ENCODE results near the gene LAMC1. TPM values are rescaled to one million over a fixed set of nuclear protein-coding genes. Genes with fewer than 3 reads are reported as not detected.
"Not testable (repeated sequence)": the region's sequence is repeated elsewhere in the genome, so short reads cannot be mapped to it uniquely, and the experiment has no call there.

Gene LAMC1
- polyA plus RNA-seq, 1 of the 3 experiments (the other 2 are of a cell fraction): 101 TPM

- no peak for TF ChIP-seq REST (IDR thresholded peaks at IDR 0.05; ENCODE audit: low read depth, low read length)
- no peak for TF ChIP-seq EZH2phosphoT487 (IDR thresholded peaks at IDR 0.05; ENCODE audit: borderline replicate concordance, low read depth)
Measured at GRCh38 chr1:183149273-183149672, 126.1 kb downstream of the LAMC1 start (continued).

- H3K4me2 ChIP-seq; H3K9me2 ChIP-seq; CTCF ChIA-PET; H3K9me3 ChIP-seq; H3F3A ChIP-seq (replicated peaks; ENCODE audit: insufficient read depth); H2AFZ ChIP-seq (ENCODE audit: low read depth); H3K27me3 ChIP-seq (ENCODE audit: insufficient read depth); H3K36me3 ChIP-seq (replicated peaks in 1 of 2; ENCODE audit: control insufficient read depth in 1 of 2, insufficient read depth in 2 of 2, low read length in 1 of 2); H4K20me1 ChIP-seq (ENCODE audit: insufficient read depth); H3K27ac ChIP-seq (ENCODE audit: low read depth in 2 of 2, low read length in 1 of 2); H3K4me3 ChIP-seq (ENCODE audit: low read depth in 2 of 2, low read length in 1 of 2); H3K4me1 ChIP-seq (ENCODE audit: control insufficient read depth in 1 of 2, insufficient read depth in 2 of 2, low read depth in 1 of 2, low read length in 1 of 2); H3K79me2 ChIP-seq (ENCODE audit: insufficient read depth); H3K9ac ChIP-seq; DNase-seq: not testable (repeated sequence)
- POLR2A ChIA-PET: interaction anchor here (0.6 kb wide), 1 partner anchor 29 kb away, joined by 4 read pairs; no protein-coding TSS in a partner anchor
- WGBS (ENCODE audit: low lambda C conversion rate): 93% methylated on average over 1 of the region's 1 CpG
Measured at GRCh38 chr1:183150032-183150431, 126.8 kb downstream of the LAMC1 start.

GRCh38 chr1:183150445-183150844 lies 127.2 kb downstream of the LAMC1 start:
- CTCF ChIA-PET: no interaction called here
- DNase-seq: no peak
- Histone ChIP-seq H2AFZ (ENCODE audit: low read depth) (no peak overlapping the region), H3K79me2 (ENCODE audit: insufficient read depth) (no peaks in the 10 kb centered on the region), H3K27ac (ENCODE audit: low read depth in 2 of 2, low read length in 1 of 2) (no peak overlapping the region), H3F3A (replicated peaks; ENCODE audit: insufficient read depth) (no peaks in the 10 kb centered on the region), H3K4me3 (ENCODE audit: low read depth in 2 of 2, low read length in 1 of 2) (no peak overlapping the region), H3K4me1 (ENCODE audit: control insufficient read depth in 1 of 2, insufficient read depth in 2 of 2, low read depth in 1 of 2, low read length in 1 of 2) (no peaks in the 10 kb centered on the region; a peak in 1 of 4 replicates), H3K9me2 (no peaks in the 10 kb centered on the region), H3K4me2 (no peak overlapping the region), H4K20me1 (ENCODE audit: insufficient read depth) (no peaks in the 10 kb centered on the region), H3K9ac (no peak overlapping the region), H3K9me3 (no peaks in the 10 kb centered on the region), H3K36me3 (replicated peaks in 1 of 2; ENCODE audit: control insufficient read depth in 1 of 2, insufficient read depth in 2 of 2, low read length in 1 of 2) (no peaks in the 10 kb centered on the region), H3K27me3 (ENCODE audit: insufficient read depth) (no peaks in the 10 kb centered on the region)
- TF ChIP-seq RFX5 (IDR thresholded peaks at IDR 0.05; ENCODE audit: low read length) (no peak), GATA2 (CRISPR knock-in tag; IDR thresholded peaks at IDR 0.05) (no peak), FOSL2 (IDR thresholded peaks at IDR 0.05; ENCODE audit: borderline replicate concordance, low read depth) (no peak)
- POLR2A ChIA-PET: no interaction called here

GRCh38 chr1:183152180-183152579 lies 129.0 kb downstream of the LAMC1 start:
- Histone ChIP-seq H3K9me2 (no peaks in the 10 kb centered on the region), H3F3A (replicated peaks; ENCODE audit: insufficient read depth) (no peaks in the 10 kb centered on the region), H2AFZ (ENCODE audit: low read depth) (no peak overlapping the region), H3K4me1 (ENCODE audit: control insufficient read depth in 1 of 2, insufficient read depth in 2 of 2, low read depth in 1 of 2, low read length in 1 of 2) (no peaks in the 10 kb centered on the region; a peak in 1 of 4 replicates), H4K20me1 (ENCODE audit: insufficient read depth) (no peaks in the 10 kb centered on the region), H3K9ac (no peak overlapping the region), H3K4me3 (ENCODE audit: low read depth in 2 of 2, low read length in 1 of 2) (no peak overlapping the region), H3K4me2 (no peak overlapping the region), H3K27ac (ENCODE audit: low read depth in 2 of 2, low read length in 1 of 2) (no peak overlapping the region), H3K79me2 (ENCODE audit: insufficient read depth) (no peaks in the 10 kb centered on the region), H3K27me3 (ENCODE audit: insufficient read depth) (no peaks in the 10 kb centered on the region), H3K36me3 (replicated peaks in 1 of 2; ENCODE audit: control insufficient read depth in 1 of 2, insufficient read depth in 2 of 2, low read length in 1 of 2) (no peaks in the 10 kb centered on the region), H3K9me3 (no peaks in the 10 kb centered on the region)
- CTCF ChIA-PET: no interaction called here
- 86% methylated on average over 7 of the region's 7 CpGs for WGBS (ENCODE audit: low lambda C conversion rate)
- no peak for DNase-seq
- POLR2A ChIA-PET: no interaction called here
- no peak for TF ChIP-seq RXRA (IDR thresholded peaks at IDR 0.05; ENCODE audit: borderline replicate concordance, low read depth)
- TF ChIP-seq ELF1 (IDR thresholded peaks at IDR 0.05): no peak
- TF ChIP-seq CTCF (IDR thresholded peaks at IDR 0.05): no peak
- no peak for TF ChIP-seq RAD21 (IDR thresholded peaks at IDR 0.05; ENCODE audit: low read length)
- no peak for TF ChIP-seq NRF1 (IDR thresholded peaks at IDR 0.05; ENCODE audit: low read depth, low read length)
- no peak for TF ChIP-seq MAX (IDR thresholded peaks at IDR 0.05; ENCODE audit: low read depth)
- no peak for TF ChIP-seq TCF12 (IDR thresholded peaks at IDR 0.05)
- no peak for TF ChIP-seq USF2 (IDR thresholded peaks at IDR 0.05; ENCODE audit: borderline replicate concordance, low read depth, low read length)
- TF ChIP-seq SMC3 (IDR thresholded peaks at IDR 0.05; ENCODE audit: low read depth, low read length): no peak
- no peak for TF ChIP-seq RCOR1 (IDR thresholded peaks at IDR 0.05; ENCODE audit: low read length)
- no peak for TF ChIP-seq JUND (IDR thresholded peaks at IDR 0.05)
- no peak for TF ChIP-seq GABPA (IDR thresholded peaks at IDR 0.05; ENCODE audit: low read depth)

Measured in SK-N-SH (cell line).